Measurements from ENCODE around the gene PLA2G3.

DNA sequence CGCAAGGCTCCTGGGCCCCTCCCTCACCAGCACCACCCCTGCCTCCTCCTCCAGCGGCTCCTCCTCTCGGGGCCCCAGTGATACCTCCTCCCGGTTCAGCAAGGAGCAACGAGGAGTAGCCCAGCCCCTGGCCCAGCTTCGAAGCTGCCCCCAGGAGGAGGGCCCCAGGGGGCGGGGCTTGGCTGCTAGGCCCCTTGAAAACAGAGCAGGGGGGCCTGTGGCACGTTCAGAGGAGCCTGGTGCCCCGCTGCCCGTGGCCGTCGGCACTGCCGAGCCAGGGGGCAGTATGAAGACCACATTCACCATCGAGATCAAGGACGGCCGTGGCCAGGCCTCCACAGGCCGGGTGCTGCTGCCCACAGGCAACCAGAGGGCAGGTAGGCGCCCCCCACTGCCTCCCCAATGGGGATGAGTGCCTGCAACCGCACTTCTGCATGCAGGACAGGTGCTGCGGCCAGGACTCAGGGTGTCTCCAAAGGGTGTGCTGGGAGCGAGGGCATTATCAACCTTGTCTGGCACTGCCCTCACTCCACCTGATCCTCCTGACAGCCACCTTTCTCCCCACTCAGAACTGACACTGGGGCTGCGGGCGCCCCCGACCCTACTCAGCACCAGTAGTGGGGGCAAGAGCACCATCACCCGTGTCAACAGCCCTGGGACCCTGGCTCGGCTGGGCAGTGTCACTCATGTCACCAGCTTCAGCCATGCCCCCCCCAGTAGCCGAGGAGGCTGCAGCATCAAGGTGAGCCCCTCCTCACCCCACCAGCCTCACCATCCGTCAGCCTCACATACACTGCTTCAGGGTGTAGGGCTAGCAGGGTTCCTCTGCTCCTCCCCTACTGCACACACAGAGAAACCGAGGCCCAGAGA is 49.0 kb downstream of the PLA2G3 start:
- TF ChIP-seq, protein P1, sequence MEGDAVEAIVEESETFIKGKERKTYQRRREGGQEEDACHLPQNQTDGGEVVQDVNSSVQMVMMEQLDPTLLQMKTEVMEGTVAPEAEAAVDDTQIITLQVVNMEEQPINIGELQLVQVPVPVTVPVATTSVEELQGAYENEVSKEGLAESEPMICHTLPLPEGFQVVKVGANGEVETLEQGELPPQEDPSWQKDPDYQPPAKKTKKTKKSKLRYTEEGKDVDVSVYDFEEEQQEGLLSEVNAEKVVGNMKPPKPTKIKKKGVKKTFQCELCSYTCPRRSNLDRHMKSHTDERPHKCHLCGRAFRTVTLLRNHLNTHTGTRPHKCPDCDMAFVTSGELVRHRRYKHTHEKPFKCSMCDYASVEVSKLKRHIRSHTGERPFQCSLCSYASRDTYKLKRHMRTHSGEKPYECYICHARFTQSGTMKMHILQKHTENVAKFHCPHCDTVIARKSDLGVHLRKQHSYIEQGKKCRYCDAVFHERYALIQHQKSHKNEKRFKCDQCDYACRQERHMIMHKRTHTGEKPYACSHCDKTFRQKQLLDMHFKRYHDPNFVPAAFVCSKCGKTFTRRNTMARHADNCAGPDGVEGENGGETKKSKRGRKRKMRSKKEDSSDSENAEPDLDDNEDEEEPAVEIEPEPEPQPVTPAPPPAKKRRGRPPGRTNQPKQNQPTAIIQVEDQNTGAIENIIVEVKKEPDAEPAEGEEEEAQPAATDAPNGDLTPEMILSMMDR (IDR thresholded peaks at IDR 0.05) = no peak
- no peak for TF ChIP-seq ZFX (IDR thresholded peaks at IDR 0.05; ENCODE audit: borderline replicate concordance)

Data from 22Rv1 (cell line).